Endothelial cell of umbilical vein (primary cell): ENCODE data around the gene PDE3A. TPM values are rescaled to one million over a fixed set of nuclear protein-coding genes. Genes with fewer than 3 reads are reported as not detected.

Experiments
- BruUV-seq: library from RNA; stranded (reverse); fragments of 400-500 nt; replicated peaks from 2 replicates; lab custom pipeline; 2021; lab: Mats Ljungman, UMichigan
- CTCF ChIA-PET: fragments of 300-600, 350-600 bp; sonication (Branson Sonifier 250); formaldehyde crosslinking; loops from one replicate; lab custom pipeline; 2021; ENCODE audit warnings: antibody characterized with exemption, inconsistent platforms; lab: Charles Lee
- POLR2A ChIA-PET: fragments of 300-600, 350-600 bp; sonication (Branson Sonifier 250); formaldehyde crosslinking; loops from one replicate; lab custom pipeline; 2021; ENCODE audit warnings: antibody characterized with exemption, inconsistent platforms; lab: Charles Lee
- DNase-seq: peaks from one replicate; pipeline ENCODE4 v3.0.0-alpha.2; 2011; ENCODE audit warnings: low read depth, low spot score
- FAIRE-seq: peaks from 2 replicates; lab custom pipeline; 2011; peaks lifted over from hg19 to GRCh38; lab: Jason Lieb, UNC
- H2AFZ ChIP-seq: 2 replicates; pipeline ENCODE4 v1.6.0; 2012; ENCODE audit warnings: low read depth, low read length, control low read depth, inconsistent platforms
- H3K27ac ChIP-seq: 2 replicates; pipeline ENCODE4 v1.5.1; 2011; ENCODE audit warnings: low read depth, mild to moderate bottlenecking, control low read depth, low read length, moderate library complexity; ENCODE audit not compliant: insufficient read depth
- H3K27me3 ChIP-seq, 2 experiments: 2 replicates each; pipeline versions ENCODE4 v1.6.0 to v1.6.1; 2011; ENCODE audit warnings: low read length in 2 of 2, mixed read lengths in 1 of 2; ENCODE audit not compliant: control insufficient read depth in 2 of 2, insufficient read depth in 2 of 2
- H3K36me3 ChIP-seq, 2 experiments: 2 replicates in 1 of 2; 3 replicates in 1 of 2; pipeline ENCODE4 v1.5.1; 2011; ENCODE audit warnings: low read length in 2 of 2, mild to moderate bottlenecking in 1 of 2, moderate library complexity in 1 of 2; ENCODE audit not compliant: control insufficient read depth in 2 of 2, insufficient read depth in 2 of 2; ENCODE audit errors: extremely low read depth in 1 of 2
- H3K4me1 ChIP-seq: 3 replicates; pipeline ENCODE4 v1.5.1; 2011; ENCODE audit warnings: mild to moderate bottlenecking, low read length; ENCODE audit not compliant: control insufficient read depth, insufficient read depth; ENCODE audit errors: extremely low read depth
- H3K4me2 ChIP-seq: 2 replicates; pipeline ENCODE4 v1.6.1; 2011; ENCODE audit warnings: low read length, control low read depth, mixed read lengths; ENCODE audit not compliant: insufficient read depth
- H3K4me3 ChIP-seq, 3 experiments: fragments of 200-600 bp in 1 of 3; sonication (generic), shearing (Covaris generic) in 1 of 3; replicated peaks in 1 of 3; 2 replicates each; pipeline ENCODE4 v1.5.1; 2011 to 2016; ENCODE audit warnings: control low read depth in 3 of 3, low read length in 3 of 3, mild to moderate bottlenecking in 2 of 3, inconsistent platforms in 1 of 3, low read depth in 1 of 3, moderate library complexity in 1 of 3; ENCODE audit not compliant: insufficient read depth in 1 of 3
- H3K79me2 ChIP-seq: 2 replicates; pipeline ENCODE4 v1.6.0; 2012; ENCODE audit warnings: low read length, inconsistent platforms; ENCODE audit not compliant: control insufficient read depth, insufficient read depth
- H3K9ac ChIP-seq: replicated peaks from 2 replicates; pipeline ENCODE3; 2011; ENCODE audit warnings: low read length, control low read depth; ENCODE audit not compliant: insufficient read depth; ENCODE audit errors: extremely low read depth
- H3K9me1 ChIP-seq: replicated peaks from 3 replicates; pipeline ENCODE4 v1.6.0; 2011; ENCODE audit warnings: mild to moderate bottlenecking, low read length; ENCODE audit not compliant: control insufficient read depth, insufficient read depth; ENCODE audit errors: extremely low read depth
- H3K9me3 ChIP-seq: replicated peaks from 2 replicates; pipeline ENCODE4 v1.5.1; 2012; ENCODE audit warnings: low read length, inconsistent platforms; ENCODE audit not compliant: control insufficient read depth, insufficient read depth
- H4K20me1 ChIP-seq: replicated peaks from 2 replicates; pipeline ENCODE3; 2011; ENCODE audit warnings: mild to moderate bottlenecking, low read length; ENCODE audit not compliant: control insufficient read depth, insufficient read depth; ENCODE audit errors: extremely low read depth
- CTCF ChIP-seq, 2 donors: IDR thresholded peaks; 1 replicate in 1 of 2; 2 replicates in 1 of 2; pipeline ENCODE4 v1.5.1; 2011; ENCODE audit warnings: low read length in 2 of 2, mild to moderate bottlenecking in 2 of 2, moderate library complexity in 2 of 2, control low read depth in 1 of 2, inconsistent platforms in 1 of 2, low read depth in 1 of 2; ENCODE audit not compliant: insufficient read depth in 1 of 2; ENCODE audit errors: extremely low read depth in 1 of 2
- EZH2 ChIP-seq: IDR thresholded peaks from 2 replicates; pipeline ENCODE4 v1.6.1; 2012; ENCODE audit warnings: borderline replicate concordance, low read depth, mild to moderate bottlenecking, moderate library complexity, low read length, inconsistent platforms; ENCODE audit not compliant: severe bottlenecking
- FOS ChIP-seq: IDR thresholded peaks from 2 replicates; pipeline ENCODE4 v1.6.1; 2011; ENCODE audit warnings: mild to moderate bottlenecking, low read length, moderate library complexity, borderline replicate concordance; ENCODE audit not compliant: insufficient read depth
- GATA2 ChIP-seq: IDR thresholded peaks from 2 replicates; pipeline ENCODE4 v1.7.0; 2011; ENCODE audit warnings: low read depth, mild to moderate bottlenecking, moderate library complexity, mixed read lengths, low read length; ENCODE audit not compliant: insufficient read length, insufficient read depth
- JUN ChIP-seq: IDR thresholded peaks from 2 replicates; pipeline ENCODE4 v1.6.1; 2011; ENCODE audit warnings: borderline replicate concordance, low read depth; ENCODE audit not compliant: insufficient read length, insufficient read depth
- MAX ChIP-seq: IDR thresholded peaks from 2 replicates; pipeline ENCODE4 v1.6.1; 2011; ENCODE audit not compliant: insufficient read depth, insufficient read length
- MYC ChIP-seq: IDR thresholded peaks from one replicate; pipeline ENCODE4 v1.6.1; 2011; ENCODE audit warnings: mild to moderate bottlenecking, low read depth, low read length
- POLR2A ChIP-seq: IDR thresholded peaks from 2 replicates; pipeline ENCODE4 v1.6.1; 2012; ENCODE audit warnings: low read depth, mild to moderate bottlenecking, control low read depth, low read length
- POLR2AphosphoS5 ChIP-seq: IDR thresholded peaks from 2 replicates; pipeline ENCODE4 v1.6.1; 2012; ENCODE audit warnings: low read depth, mild to moderate bottlenecking, control low read depth, low read length, moderate library complexity; ENCODE audit not compliant: insufficient read depth
- dilution Hi-C: fragments of 300-500 bp; cut with MboI; formaldehyde crosslinking; loops from one replicate; pipeline ENCODE4 v1.15.0; 2019; ENCODE audit warnings: low sequenced_read_pairs; ENCODE audit not compliant: extremely low pct_ligation_motif_present
- intact Hi-C: fragments of 100-400 bp; cut with micrococcal nuclease; formaldehyde crosslinking; loops from one replicate; pipeline ENCODE4 v1.10.0; 2022
- polyA plus RNA-seq, 4 experiments: library from polyadenylated mRNA; depleted of rRNA in 3 of 4; stranded (reverse) in 3 of 4; unstranded in 1 of 4; fragments of >200 nt; gene quantifications; 2 replicates each; pipeline versions ENCODE4 v1.2.1 to v1.2.3, GENCODE V29; 2011 to 2012; ENCODE audit warnings: missing spikeins in 1 of 4
- total RNA-seq: library from RNA; stranded (reverse); gene quantifications from 2 replicates; pipeline ENCODE4 v1.2.3, GENCODE V29; 2021

Gene PDE3A
- total and polyA plus RNA-seq, 2 donors (not counting 3 experiments of a cell fraction or from before 2014, with no cell fraction given) = 14.0 to 27.4 TPM

DNA sequence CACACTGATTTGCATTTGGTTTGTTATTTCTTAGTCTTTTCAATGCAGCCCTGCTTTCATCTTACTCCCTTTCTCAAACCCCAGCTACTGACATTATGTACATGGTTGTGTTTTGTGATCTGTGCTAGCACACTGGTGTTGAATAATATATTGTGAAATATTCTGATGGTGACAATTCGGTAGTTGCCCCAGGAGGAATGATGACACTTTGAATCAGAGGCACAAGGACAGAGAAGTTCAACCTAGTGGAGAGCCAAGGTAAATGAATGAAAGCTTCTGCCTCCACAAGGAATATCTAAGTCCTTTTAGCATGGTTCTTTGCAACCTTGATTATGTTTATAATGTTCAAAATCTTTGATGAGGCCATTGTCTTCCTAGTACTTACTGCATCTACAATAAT lies 159.9 kb downstream of the PDE3A start:
- Histone ChIP-seq H3K9me3 (no peaks in the 10 kb centered on the region), H3K4me1 (no peaks in the 10 kb centered on the region), H2AFZ (no peak overlapping the region), H3K9ac (no peak overlapping the region), H3K9me1 (no peaks in the 10 kb centered on the region), H3K79me2 (no peaks in the 10 kb centered on the region), H3K4me2 (no peak overlapping the region), H3K27ac (no peak overlapping the region), H3K27me3 (no peaks in the 10 kb centered on the region), H3K4me3 (no peak overlapping the region), H4K20me1 (no peaks in the 10 kb centered on the region), H3K36me3 (no peaks in the 10 kb centered on the region)
- TF ChIP-seq POLR2A (no peak), JUN (no peak), CTCF (IDR thresholded peaks at IDR 0.05; ENCODE audit: extremely low read depth in 1 of 2, insufficient read depth in 1 of 2, low read depth in 1 of 2, low read length in 2 of 2) (no peak)
- dilution Hi-C loops = no loop called here
- DNase-seq (no peak), FAIRE-seq (no peak)
- ChIA-PET CTCF (interaction anchor here (0.7 kb wide), 1 partner anchor 20 kb away, joined by 3 read pairs; no protein-coding TSS in a partner anchor), POLR2A (no interaction called here)
- no TSS peak for BruUV-seq
- intact Hi-C loops = no loop called here

DNA sequence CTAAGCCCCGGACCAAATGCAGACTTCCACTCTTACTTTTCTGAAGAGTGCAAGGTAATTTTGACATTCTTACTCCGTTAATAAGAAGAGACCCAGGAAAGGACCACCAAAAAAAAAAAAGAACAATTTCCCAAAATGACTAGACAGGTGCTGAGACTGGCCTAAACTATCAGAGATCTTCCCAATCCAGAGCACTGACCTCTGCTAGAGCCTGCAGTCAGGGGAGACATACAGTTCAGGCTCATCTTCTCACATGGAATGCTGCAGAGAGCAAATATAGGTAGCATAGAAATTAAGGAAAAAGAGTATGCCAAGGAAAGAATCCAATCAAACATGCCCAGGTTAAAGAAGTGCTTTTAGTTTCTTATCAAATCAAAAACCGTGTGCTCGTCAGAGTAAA lies 177.9 kb downstream of the PDE3A start:
- FAIRE-seq (no peak), DNase-seq (no peak)
- intact Hi-C loops = loop anchor here (5.0 to 10.0 kb wide), 2 partner anchors 161 to 629 kb away; no protein-coding TSS in a partner anchor

More for the DNA sequence above, 177.9 kb downstream of the PDE3A start:
- dilution Hi-C loops = no loop called here
- no TSS peak for BruUV-seq
- Histone ChIP-seq H3K4me2 (no peak overlapping the region), H3K79me2 (peaks cover 5% of the 10 kb centered on the region), H3K9me1 (no peaks in the 10 kb centered on the region), H3K27ac (no peak overlapping the region), H3K9ac (no peak overlapping the region), H2AFZ (no peak overlapping the region), H3K9me3 (no peaks in the 10 kb centered on the region), H3K4me1 (peaks cover 9% of the 10 kb centered on the region), H4K20me1 (peaks cover 2% of the 10 kb centered on the region), H3K36me3 (no peaks in the 10 kb centered on the region), H3K27me3 (no peaks in the 10 kb centered on the region), H3K4me3 (no peak overlapping the region)
- ChIA-PET CTCF (interaction anchor here (1.7 to 4.8 kb wide), 2 partner anchors 10 to 13 kb away, joined by 5 to 70 read pairs; no protein-coding TSS in a partner anchor), POLR2A (no interaction called here)
- TF ChIP-seq FOS (no peak), POLR2A (no peak), MYC (no peak), MAX (no peak), CTCF (IDR thresholded peaks at IDR 0.05; ENCODE audit: extremely low read depth in 1 of 2, insufficient read depth in 1 of 2, low read depth in 1 of 2, low read length in 2 of 2) (no peak), GATA2 (no peak), EZH2 (no peak), JUN (no peak), POLR2AphosphoS5 (no peak)
